PC-9 (cell line): ENCODE results near the gene TMEM150A. TPM values are rescaled to one million over a fixed set of nuclear protein-coding genes. Genes with fewer than 3 reads are reported as not detected.
A peak's percentile ranks its signal among the peaks of the same experiment; 100 is the strongest.

Experiments used
- BruUV-seq: library from RNA; stranded (reverse); fragments of 400-500 nt; replicated peaks from 2 replicates; lab custom pipeline; 2021; lab: Mats Ljungman, UMichigan
- CTCF ChIA-PET: fragments of 300-600 bp; sonication (Branson Sonifier 250); formaldehyde crosslinking; loops from one replicate; lab custom pipeline; 2022; ENCODE audit warnings: antibody characterized with exemption; lab: Charles Lee
- POLR2A ChIA-PET: fragments of 300-600 bp; sonication (Branson Sonifier 250); formaldehyde crosslinking; loops from one replicate; lab custom pipeline; 2022; ENCODE audit warnings: antibody characterized with exemption; ENCODE audit not compliant: unreplicated experiment; lab: Charles Lee
- DNase-seq, 2 experiments: peaks; one replicate each; pipeline versions ENCODE4 v3.0.0 to v3.0.0-alpha.2; 2015 to 2022; ENCODE audit warnings: mixed read lengths in 1 of 2
- H2AFZ ChIP-seq: fragments of 200-600 bp; sonication (generic); 2 replicates; pipeline ENCODE4 v1.8.1; 2017; ENCODE audit warnings: antibody characterized with exemption
- H3F3A ChIP-seq: fragments of 200-600 bp; sonication (generic); 2 replicates; pipeline ENCODE4 v1.8.1; 2017; ENCODE audit warnings: antibody characterized with exemption, mild to moderate bottlenecking, low read depth; ENCODE audit not compliant: insufficient read depth
- H3K27ac ChIP-seq: fragments of 200-600 bp; sonication (generic); 2 replicates; pipeline ENCODE4 v1.6.1; 2016; ENCODE audit warnings: mixed run types
- H3K27me3 ChIP-seq: fragments of 200-600 bp; sonication (generic); 2 replicates; pipeline ENCODE4 v1.6.1; 2016; ENCODE audit warnings: low read depth, mixed run types; ENCODE audit not compliant: insufficient read depth
- H3K36me3 ChIP-seq: fragments of 200-600 bp; sonication (generic); 2 replicates; pipeline ENCODE4 v1.6.1; 2016; ENCODE audit warnings: low read depth, mixed run types
- H3K4me1 ChIP-seq: fragments of 200-600 bp; sonication (generic); replicated peaks from 2 replicates; pipeline ENCODE4 v1.6.1; 2016; ENCODE audit warnings: mixed run types; ENCODE audit not compliant: insufficient read depth
- H3K4me2 ChIP-seq: fragments of 200-600 bp; sonication (generic); 2 replicates; pipeline ENCODE4 v1.6.1; 2017; ENCODE audit warnings: mixed run types
- H3K4me3 ChIP-seq: fragments of 200-600 bp; sonication (generic); 2 replicates; pipeline ENCODE4 v1.6.1; 2016; ENCODE audit warnings: mixed run types
- H3K79me2 ChIP-seq: fragments of 200-600 bp; sonication (generic); 2 replicates; pipeline ENCODE4 v1.6.1; 2017; ENCODE audit warnings: low read depth, mixed run types
- H3K9me2 ChIP-seq: fragments of 200-600 bp; sonication (generic); 2 replicates; pipeline ENCODE4 v1.8.1; 2017; ENCODE audit warnings: mild to moderate bottlenecking; ENCODE audit not compliant: insufficient read depth
- H3K9me3 ChIP-seq: fragments of 200-600 bp; sonication (generic); 2 replicates; pipeline ENCODE4 v1.8.1; 2016; ENCODE audit warnings: low read depth; ENCODE audit not compliant: insufficient read depth
- H4K20me1 ChIP-seq: fragments of 200-600 bp; sonication (generic); 2 replicates; pipeline ENCODE4 v1.8.1; 2017; ENCODE audit not compliant: insufficient read depth
- CTCF ChIP-seq: fragments of 200-600 bp; sonication (generic); conservative IDR thresholded peaks from 2 replicates; pipeline ENCODE4 v1.6.1; 2017; ENCODE audit warnings: mixed run types, antibody characterized with exemption, mild to moderate bottlenecking, moderate library complexity
- EZH2 ChIP-seq: fragments of 200-600 bp; sonication (generic); IDR thresholded peaks from 2 replicates; pipeline ENCODE4 v1.8.0; 2017; ENCODE audit warnings: antibody characterized with exemption, low read depth
- intact Hi-C: fragments of 100-400 bp; cut with micrococcal nuclease; formaldehyde crosslinking; loops from one replicate; pipeline ENCODE4 v1.10.0; 2022; ENCODE audit not compliant: unreplicated experiment
- total RNA-seq: library from RNA; stranded (reverse); gene quantifications from 2 replicates; pipeline ENCODE4 v1.2.3, GENCODE V29; 2021

Gene TMEM150A
- total RNA-seq, 1 experiment from 2014 or later, result 5.3 TPM

GRCh38 chr2:85566265-85566664 is 36.2 kb downstream of the TMEM150A start:
- ChIA-PET CTCF (no interaction called here), POLR2A (interaction anchor here (0.6 kb wide), 1 partner anchor 33 kb away, joined by 3 read pairs; no protein-coding TSS in a partner anchor)
- no peaks in the 10 kb centered on the region for H3K36me3 ChIP-seq
- H3K9me2 ChIP-seq, result no peaks in the 10 kb centered on the region
- intact Hi-C loops, result no loop called here
- no peak overlapping the region for H3K4me3 ChIP-seq
- H3K27me3 ChIP-seq, result no peaks in the 10 kb centered on the region
- peaks cover 6% of the 10 kb centered on the region; the same call in 1 of the 2 replicates for H3K4me1 ChIP-seq
- H2AFZ ChIP-seq, result no peak overlapping the region
- no TSS peak for BruUV-seq
- H3F3A ChIP-seq, result no peaks in the 10 kb centered on the region
- H3K9me3 ChIP-seq, result no peaks in the 10 kb centered on the region
- H3K27ac ChIP-seq, result no peak overlapping the region
- no peaks in the 10 kb centered on the region for H3K79me2 ChIP-seq
- no peak for DNase-seq
- no peak overlapping the region for H3K4me2 ChIP-seq
- TF ChIP-seq CTCF (no peak), EZH2 (no peak)
- no peaks in the 10 kb centered on the region for H4K20me1 ChIP-seq

- H3K9me3 ChIP-seq, result no peaks in the 10 kb centered on the region
- H3K27me3 ChIP-seq, result no peaks in the 10 kb centered on the region
- no peak overlapping the region for H3K27ac ChIP-seq
- ChIA-PET CTCF (interaction anchor here (0.5 to 0.6 kb wide), 4 partner anchors 12 to 300 kb away, joined by 3 to 4 read pairs (median 4); no protein-coding TSS in a partner anchor), POLR2A (interaction anchor here (0.5 to 0.9 kb wide), 2 partner anchors 14 to 194 kb away, joined by 4 read pairs; no protein-coding TSS in a partner anchor)
- no peak overlapping the region for H3K4me2 ChIP-seq
- intact Hi-C loops, result loop anchor here (5.0 kb wide), 1 partner anchor 38 kb away; the partner anchor contains the start of gene TMEM150A
- peaks cover 15% of the 10 kb centered on the region for H3K4me1 ChIP-seq
- H3K4me3 ChIP-seq, result no peak overlapping the region
- no peaks in the 10 kb centered on the region for H3F3A ChIP-seq
- TF ChIP-seq CTCF (no peak), EZH2 (no peak)
- H3K9me2 ChIP-seq, result no peaks in the 10 kb centered on the region
- no peak overlapping the region for H2AFZ ChIP-seq
- H4K20me1 ChIP-seq, result no peaks in the 10 kb centered on the region
- DNase-seq, result no peak
- peaks cover 1% of the 10 kb centered on the region; the same call in 1 of the 2 replicates for H3K36me3 ChIP-seq
- H3K79me2 ChIP-seq, result peaks cover 20% of the 10 kb centered on the region
- BruUV-seq, result no TSS peak
Observed at GRCh38 chr2:85564144-85564563, 38.3 kb downstream of the TMEM150A start.

GRCh38 chr2:85561280-85562212 is 41.0 kb downstream of the TMEM150A start, which contains the start of gene GGCX:
GGCX (minus strand) TSS chr2:85561493; CDS start chr2:85561428, 65 bp downstream.
- Histone ChIP-seq H3K27me3 (no peaks in the 10 kb centered on the region), H3K9me2 (no peaks in the 10 kb centered on the region), H3F3A (no peaks in the 10 kb centered on the region), H3K79me2 (peaks cover 33% of the 10 kb centered on the region), H4K20me1 (no peaks in the 10 kb centered on the region), H2AFZ (peak within 1 kb of the TSS; percentile 93), H3K4me1 (peaks cover 15% of the 10 kb centered on the region), H3K9me3 (no peaks in the 10 kb centered on the region), H3K4me3 (peak within 1 kb of the TSS; percentile 73), H3K36me3 (peaks cover 14% of the 10 kb centered on the region; the same call in 1 of the 2 replicates), H3K4me2 (peak within 1 kb of the TSS; percentile 85), H3K27ac (peak within 1 kb of the TSS; percentile 65)
- ChIA-PET CTCF (no interaction called here), POLR2A (interaction anchor here (0.6 to 1.4 kb wide), 7 partner anchors 16 to 592 kb away, joined by 3 to 20 read pairs (median 5); partner anchors contain the start of genes RNF181 and VAMP8)
- DNase-seq, result peak; percentile 86 to 89
- TSS peak; percentile 97 for BruUV-seq
- intact Hi-C loops, result loop anchor here (5.0 kb wide), 1 partner anchor 41 kb away; the partner anchor contains the start of gene TMEM150A
- peak; percentile 49; the same call in 1 of the 2 replicates for TF ChIP-seq CTCF
- no peak for TF ChIP-seq EZH2
